Liver (tissue), 9 donors: ENCODE measurements around the gene C6orf163. TPM values are rescaled to one million over a fixed set of nuclear protein-coding genes. Genes with fewer than 3 reads are reported as not detected.

ENCODE experiments used
- DNase-seq: peaks from one replicate; pipeline ENCODE4 v3.0.0-alpha.2; 2017; ENCODE audit warnings: low spot score
- H3K27ac ChIP-seq, 2 donors: one replicate each; pipeline ENCODE4 v1.7.0; 2013; ENCODE audit warnings: inconsistent platforms in 2 of 2, low read length in 2 of 2, control low read depth in 1 of 2, low read depth in 1 of 2, mild to moderate bottlenecking in 1 of 2
- H3K27me3 ChIP-seq, 4 donors: one replicate each; pipeline versions ENCODE4 v1.6.1 to v1.7.0; 2013; ENCODE audit warnings: low read length in 3 of 4, inconsistent platforms in 1 of 4, mild to moderate bottlenecking in 1 of 4, moderate library complexity in 1 of 4; ENCODE audit not compliant: control insufficient read depth in 4 of 4, insufficient read depth in 4 of 4
- H3K36me3 ChIP-seq, 4 donors: one replicate each; pipeline versions ENCODE4 v1.6.1 to v1.7.0; 2013; ENCODE audit warnings: low read length in 3 of 4, mild to moderate bottlenecking in 3 of 4, low read depth in 1 of 4, moderate library complexity in 1 of 4; ENCODE audit not compliant: control insufficient read depth in 4 of 4, insufficient read depth in 3 of 4
- H3K4me1 ChIP-seq, 4 donors: one replicate each; pipeline versions ENCODE4 v1.6.1 to v1.7.0; 2013; ENCODE audit warnings: low read length in 3 of 4, mild to moderate bottlenecking in 3 of 4, moderate library complexity in 1 of 4; ENCODE audit not compliant: control insufficient read depth in 4 of 4, insufficient read depth in 4 of 4
- H3K4me3 ChIP-seq, 3 donors: one replicate each; pipeline versions ENCODE4 v1.6.1 to v1.7.0; 2013; ENCODE audit warnings: low read length in 3 of 3, control low read depth in 1 of 3, low read depth in 1 of 3, mild to moderate bottlenecking in 1 of 3
- H3K9ac ChIP-seq, 2 donors: one replicate each; pipeline ENCODE4 v1.7.0; 2013; ENCODE audit warnings: low read length in 2 of 2, mild to moderate bottlenecking in 2 of 2, moderate library complexity in 2 of 2, control low read depth in 1 of 2, low read depth in 1 of 2
- H3K9me3 ChIP-seq, 4 donors: one replicate each; pipeline versions ENCODE4 v1.6.1 to v1.7.0; 2013; ENCODE audit warnings: low read length in 3 of 4; ENCODE audit not compliant: control insufficient read depth in 4 of 4
- CTCF ChIP-seq: fragments of 150-350 bp; IDR thresholded peaks from 2 replicates; pipeline ENCODE4 v1.5.1; 2017; ENCODE audit warnings: improper control_type of control experiment, low read depth, low read length; ENCODE audit not compliant: missing input control
- EGR1 ChIP-seq, 2 donors: IDR thresholded peaks; 2 replicates each; pipeline ENCODE4 v1.6.1; 2016 to 2018; ENCODE audit warnings: antibody characterized with exemption in 2 of 2, low read depth in 2 of 2
- FOXA1 ChIP-seq: IDR thresholded peaks from 2 replicates; pipeline ENCODE4 v1.6.1; 2016; ENCODE audit warnings: antibody characterized with exemption
- FOXA2 ChIP-seq: IDR thresholded peaks from 2 replicates; pipeline ENCODE4 v1.6.1; 2016; ENCODE audit warnings: antibody characterized with exemption
- GABPA ChIP-seq, 2 donors: IDR thresholded peaks in 1 of 2; conservative IDR thresholded peaks in 1 of 2; 2 replicates each; pipeline ENCODE4 v1.6.1; 2016; ENCODE audit warnings: antibody characterized with exemption in 2 of 2, mild to moderate bottlenecking in 1 of 2, moderate library complexity in 1 of 2
- HNF4A ChIP-seq, 2 donors: conservative IDR thresholded peaks; 2 replicates each; pipeline ENCODE4 v1.6.1; 2016; ENCODE audit warnings: antibody characterized with exemption in 2 of 2, mild to moderate bottlenecking in 2 of 2
- HNF4G ChIP-seq: IDR thresholded peaks from 2 replicates; pipeline ENCODE4 v1.6.1; 2016; ENCODE audit warnings: antibody characterized with exemption
- JUND ChIP-seq, 2 donors: IDR thresholded peaks; 2 replicates each; pipeline ENCODE4 v1.6.1; 2016; ENCODE audit warnings: antibody characterized with exemption in 2 of 2
- MAX ChIP-seq: IDR thresholded peaks from 2 replicates; pipeline ENCODE4 v1.6.1; 2016; ENCODE audit warnings: antibody characterized with exemption
- NR2F2 ChIP-seq: IDR thresholded peaks from 2 replicates; pipeline ENCODE4 v1.6.1; 2016; ENCODE audit warnings: antibody characterized with exemption
- RAD21 ChIP-seq, 2 donors: IDR thresholded peaks; 2 replicates each; pipeline ENCODE4 v1.6.1; 2016; ENCODE audit warnings: antibody characterized with exemption in 2 of 2, mild to moderate bottlenecking in 2 of 2
- REST ChIP-seq: IDR thresholded peaks from 2 replicates; pipeline ENCODE4 v1.6.1; 2016; ENCODE audit warnings: antibody characterized with exemption, mild to moderate bottlenecking
- RXRA ChIP-seq, 2 donors: IDR thresholded peaks; 2 replicates each; pipeline ENCODE4 v1.6.1; 2017 to 2018; ENCODE audit warnings: antibody characterized with exemption in 2 of 2, mild to moderate bottlenecking in 1 of 2
- SP1 ChIP-seq: IDR thresholded peaks from 2 replicates; pipeline ENCODE4 v1.6.1; 2018; ENCODE audit warnings: antibody characterized with exemption, mild to moderate bottlenecking
- TAF1 ChIP-seq: conservative IDR thresholded peaks from 2 replicates; pipeline ENCODE4 v1.6.1; 2016; ENCODE audit warnings: antibody characterized with exemption, mild to moderate bottlenecking
- YY1 ChIP-seq: IDR thresholded peaks from 2 replicates; pipeline ENCODE4 v1.6.1; 2016; ENCODE audit warnings: antibody characterized with exemption, mild to moderate bottlenecking
- ZBTB33 ChIP-seq: IDR thresholded peaks from 2 replicates; pipeline ENCODE4 v1.6.1; 2016; ENCODE audit warnings: antibody characterized with exemption
- WGBS: extraction: QIAGEN DNeasy Blood & Tissue Kit; methylation state at CpG from one replicate; pipeline ENCODE4 v1.1.7; 2013; 5-methylcytosine and 5-hydroxymethylcytosine counted together
- polyA plus RNA-seq, 2 donors: library from polyadenylated mRNA; stranded (reverse) in 1 of 2; unstranded in 1 of 2; fragments of 200-250 nt in 1 of 2; fragments of >200 nt in 1 of 2; fragmentation: Nextera tagmentation in 1 of 2; extraction: Ambion mirVana in 1 of 2; gene quantifications; one replicate each; pipeline versions ENCODE4 v1.2.1 to v1.2.3, GENCODE V29; 2013 to 2015
- total RNA-seq, 2 donors: library from RNA; depleted of rRNA; stranded (reverse); fragments of >200 nt; gene quantifications; one replicate each; pipeline ENCODE4 v1.2.3, GENCODE V29; 2014
- TF ChIP-seq, protein P1 (sequence below): IDR thresholded peaks from 2 replicates; pipeline ENCODE4 v1.6.1; 2016; ENCODE audit warnings: antibody characterized with exemption
- donor health status: healthy.
- donor health status: healthy.
- donor health status: healthy.
- donor health status: healthy.
- donor health status: healthy.

The C6orf163 gene
- total and polyA plus RNA-seq, 4 donors, result 0.09 to 3.0 (median 0.67) TPM

- H3K4me1 ChIP-seq, result no peaks in the 10 kb centered on the region
- peaks cover 0 to 2% (median 0%) of the 10 kb centered on the region in 4 donors for H3K9me3 ChIP-seq
- no peak overlapping the region for H3K27ac ChIP-seq
- no peak overlapping the region for H3K9ac ChIP-seq
- H3K27me3 ChIP-seq, result no peaks in the 10 kb centered on the region
- H3K36me3 ChIP-seq, result no peaks in the 10 kb centered on the region
- H3K4me3 ChIP-seq, result no peak overlapping the region
- WGBS, result 96% methylated on average over 4 of the region's 4 CpGs
- TF ChIP-seq FOXA1 (no peak), YY1 (no peak), HNF4A (conservative IDR thresholded peaks at IDR 0.05) (no peak), SP1 (no peak), NR2F2 (no peak), HNF4G (no peak), RXRA (IDR thresholded peaks at IDR 0.05) (no peak), RAD21 (IDR thresholded peaks at IDR 0.05) (no peak), EGR1 (IDR thresholded peaks at IDR 0.05; ENCODE audit: low read depth in 2 of 2) (no peak), MAX (no peak), REST (no peak), TAF1 (no peak), CTCF (no peak), ZBTB33 (no peak), GABPA (IDR thresholded peaks at IDR 0.05 in 1 of 2, conservative IDR thresholded peaks at IDR 0.05 in 1 of 2) (no peak), JUND (IDR thresholded peaks at IDR 0.05) (no peak), FOXA2 (no peak)
- TF ChIP-seq, protein P1, sequence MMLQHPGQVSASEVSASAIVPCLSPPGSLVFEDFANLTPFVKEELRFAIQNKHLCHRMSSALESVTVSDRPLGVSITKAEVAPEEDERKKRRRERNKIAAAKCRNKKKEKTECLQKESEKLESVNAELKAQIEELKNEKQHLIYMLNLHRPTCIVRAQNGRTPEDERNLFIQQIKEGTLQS, result no peak
- DNase-seq, result no peak
These were observed 21.6 kb downstream of the C6orf163 start for GRCh38 chr6:87366072-87366827.
